Ovary (tissue), 3 donors: ENCODE measurements around the gene NR3C2.

Experiments used
- CTCF ChIP-seq, 3 donors: fragments of 450-650 bp in 2 of 3; fragments of 200-600 bp in 1 of 3; IDR thresholded peaks; one replicate each; pipeline versions ENCODE4 v1.5.1 to v1.8.0; 2016 to 2022; ENCODE audit warnings: antibody characterized with exemption in 3 of 3, mild to moderate bottlenecking in 1 of 3
- EP300 ChIP-seq: sonication (generic); formaldehyde crosslinking; IDR thresholded peaks from one replicate; pipeline ENCODE4 v1.6.1; 2017; ENCODE audit warnings: antibody characterized with exemption
- POLR2A ChIP-seq: fragments of 450-650 bp; IDR thresholded peaks from one replicate; pipeline ENCODE4 v1.6.1; 2017; ENCODE audit warnings: antibody characterized with exemption, mild to moderate bottlenecking, moderate library complexity
- donor health status: DM: no; HTN: no; CAD: no.

DNA sequence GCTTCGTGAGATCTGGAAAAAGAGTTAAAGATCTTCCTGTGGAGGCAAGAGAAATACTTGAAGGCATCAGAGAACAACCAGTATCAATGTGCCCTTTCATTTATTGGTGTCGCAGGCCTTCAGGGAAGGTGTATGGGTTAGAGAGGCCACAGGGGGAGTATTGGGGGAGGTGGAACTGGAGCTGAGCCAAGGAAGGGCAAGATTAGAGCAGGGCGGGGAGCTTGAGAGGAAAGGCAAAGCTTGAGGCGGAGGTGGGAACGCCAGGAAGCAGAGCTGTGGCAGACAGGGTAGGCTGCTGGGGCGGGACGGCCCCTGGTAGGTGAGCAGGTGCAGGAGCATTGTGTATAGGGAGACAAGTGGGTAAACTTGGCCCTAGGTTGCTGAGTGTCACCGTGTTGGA, 380.4 kb downstream of the NR3C2 start:
- TF ChIP-seq CTCF (IDR thresholded peaks at IDR 0.05), result no peak
- TF ChIP-seq POLR2A, result no peak
- TF ChIP-seq EP300, result no peak
